Body of pancreas (tissue), 4 donors: ENCODE measurements around the gene NUDCD2. TPM values are rescaled to one million over a fixed set of nuclear protein-coding genes. Genes with fewer than 3 reads are reported as not detected.
"Not testable (repeated sequence)": the region's sequence is repeated elsewhere in the genome, so short reads cannot be mapped to it uniquely, and the experiment has no call there.

Experiments used
- ATAC-seq: fragments of 150-250 bp; one replicate; pipeline ENCODE4 v1.9.1; 2016
- DNase-seq, 4 donors: peaks; one replicate each; pipeline ENCODE4 v3.0.0-alpha.2; 2019
- H3K27ac ChIP-seq, 4 donors: fragments of 200-600 bp; sonication (generic); 1 replicate in 3 of 4; 2 replicates in 1 of 4; pipeline versions ENCODE4 v1.5.1 to v1.6.1; 2016 to 2019; ENCODE audit warnings: mild to moderate bottlenecking in 1 of 4, mixed read lengths in 1 of 4, moderate library complexity in 1 of 4
- H3K27me3 ChIP-seq, 2 donors: fragments of 200-600 bp; sonication (generic); one replicate each; pipeline ENCODE4 v1.6.0; 2016; ENCODE audit warnings: mild to moderate bottlenecking in 1 of 2
- H3K36me3 ChIP-seq, 2 donors: fragments of 200-600 bp; sonication (generic); replicated peaks in 1 of 2; 2 replicates each; pipeline ENCODE4 v1.5.1; 2016; ENCODE audit warnings: low read depth in 2 of 2; ENCODE audit not compliant: insufficient read depth in 1 of 2
- H3K4me1 ChIP-seq: fragments of 200-600 bp; sonication (generic); one replicate; pipeline ENCODE4 v1.6.0; 2016
- H3K4me3 ChIP-seq, 2 donors: fragments of 200-600 bp; sonication (generic); 1 replicate in 1 of 2; 2 replicates in 1 of 2; pipeline ENCODE4 v1.5.1; 2016 to 2019
- H3K9me3 ChIP-seq, 3 donors: fragments of 200-600 bp; sonication (generic); 1 replicate in 2 of 3; 2 replicates in 1 of 3; pipeline ENCODE4 v1.5.1; 2016
- CTCF ChIP-seq, 7 experiments: fragments of 450-650 bp in 4 of 7; fragments of 200-600 bp in 3 of 7; sonication (generic) in 3 of 7; IDR thresholded peaks; one replicate each; pipeline ENCODE4 v1.5.1; 2016 to 2019; ENCODE audit warnings: antibody characterized with exemption in 7 of 7
- POLR2A ChIP-seq, 3 donors: fragments of 450-650 bp; IDR thresholded peaks; one replicate each; pipeline ENCODE4 v1.6.1; 2016; ENCODE audit warnings: antibody characterized with exemption in 3 of 3, mild to moderate bottlenecking in 2 of 3
- WGBS, 2 donors: methylation state at CpG; one replicate each; pipeline ENCODE4 v1.1.5; 2017; 5-methylcytosine and 5-hydroxymethylcytosine counted together
- intact Hi-C: fragments of 100-400 bp; cut with DNase I; formaldehyde crosslinking; loops from one replicate; pipeline ENCODE4 v1.15.1; 2023
- total RNA-seq, 2 donors: library from RNA; depleted of rRNA; stranded (reverse); fragments of >200 nt; gene quantifications; one replicate each; pipeline ENCODE4 v1.1.0, GENCODE V29; 2016

The NUDCD2 gene
- total RNA-seq, 2 donors from 2014 or later = 2.0 to 4.2 TPM

GRCh38 chr5:163404364-163405173 lies 55.3 kb downstream of the NUDCD2 start:
- H3K4me3 ChIP-seq = no peak overlapping the region
- peaks cover 14% of the 10 kb centered on the region for H3K4me1 ChIP-seq
- DNase-seq = no peak
- TF ChIP-seq POLR2A (IDR thresholded peaks at IDR 0.05) = no peak
- TF ChIP-seq CTCF (IDR thresholded peaks at IDR 0.05) = no peak
- intact Hi-C loops = no loop called here
- no peak overlapping the region for H3K27ac ChIP-seq
- H3K27me3 ChIP-seq = no peaks in the 10 kb centered on the region
- no peaks in the 10 kb centered on the region for H3K9me3 ChIP-seq
- no peaks in the 10 kb centered on the region for H3K36me3 ChIP-seq
- ATAC-seq = no peak
- WGBS, 2 donors = 30 to 40% methylated on average over 10 of the region's 10 CpGs

- no peak overlapping the region for H3K4me3 ChIP-seq
- H3K36me3 ChIP-seq = no peaks in the 10 kb centered on the region
- ATAC-seq = no peak
- no peaks in the 10 kb centered on the region for H3K9me3 ChIP-seq
- no peak for DNase-seq
- H3K27me3 ChIP-seq = no peaks in the 10 kb centered on the region
- TF ChIP-seq CTCF (IDR thresholded peaks at IDR 0.05) = no peak
- TF ChIP-seq POLR2A (IDR thresholded peaks at IDR 0.05) = no peak
- no peak overlapping the region for H3K27ac ChIP-seq
- intact Hi-C loops = no loop called here
- 65 to 71% methylated on average over 2 of the region's 2 CpGs for WGBS, 2 donors
- peaks cover 5% of the 10 kb centered on the region for H3K4me1 ChIP-seq
Observed at GRCh38 chr5:163402007-163402406, 57.9 kb downstream of the NUDCD2 start.

- TF ChIP-seq POLR2A (IDR thresholded peaks at IDR 0.05) = no peak
- TF ChIP-seq CTCF (IDR thresholded peaks at IDR 0.05) = no peak
- Histone ChIP-seq H3K27me3 (no peaks in the 10 kb centered on the region), H3K27ac (no peak overlapping the region), H3K9me3 (no peaks in the 10 kb centered on the region), H3K4me3 (no peak overlapping the region), H3K36me3 (no peaks in the 10 kb centered on the region), H3K4me1 (peaks cover 5% of the 10 kb centered on the region)
- ATAC-seq (no peak), DNase-seq (no peak)
- intact Hi-C loops = no loop called here
- 73 to 75% methylated on average over 4 of the region's 4 CpGs for WGBS, 2 donors
Observed at GRCh38 chr5:163401271-163401670, 58.6 kb downstream of the NUDCD2 start.

GRCh38 chr5:163399923-163400322 lies 60.0 kb downstream of the NUDCD2 start:
- intact Hi-C loops = no loop called here
- Histone ChIP-seq H3K9me3 (no peaks in the 10 kb centered on the region), H3K4me3 (no peak overlapping the region), H3K36me3 (no peaks in the 10 kb centered on the region), H3K27ac (no peak overlapping the region), H3K4me1 (peaks cover 5% of the 10 kb centered on the region), H3K27me3 (no peaks in the 10 kb centered on the region)
- DNase-seq = no peak
- 69 to 81% methylated on average over 4 of the region's 4 CpGs for WGBS, 2 donors
- ATAC-seq = no peak
- TF ChIP-seq POLR2A (IDR thresholded peaks at IDR 0.05) = no peak
- TF ChIP-seq CTCF (IDR thresholded peaks at IDR 0.05) = no peak

- no peaks in the 10 kb centered on the region for H3K4me1 ChIP-seq
- no peak overlapping the region for H3K4me3 ChIP-seq
- H3K27me3 ChIP-seq = no peaks in the 10 kb centered on the region
- H3K36me3 ChIP-seq = no peaks in the 10 kb centered on the region
- H3K9me3 ChIP-seq = no peaks in the 10 kb centered on the region
- TF ChIP-seq POLR2A (IDR thresholded peaks at IDR 0.05) (no peak), CTCF (IDR thresholded peaks at IDR 0.05) (no peak)
- H3K27ac ChIP-seq = no peak overlapping the region
- no peak for DNase-seq
- intact Hi-C loops = no loop called here
- no peak for ATAC-seq
Observed at GRCh38 chr5:163397354-163397753, 62.5 kb downstream of the NUDCD2 start.

GRCh38 chr5:163396818-163397340 lies 63.0 kb downstream of the NUDCD2 start:
- H3K36me3 ChIP-seq, H3K27me3 ChIP-seq, H3K4me1 ChIP-seq, H3K4me3 ChIP-seq, H3K9me3 ChIP-seq, ATAC-seq, H3K27ac ChIP-seq, DNase-seq, intact Hi-C loops: not testable (repeated sequence)
- 81 to 83% methylated on average over 9 of the region's 9 CpGs for WGBS, 2 donors
